BJ (cell line): Measurements from ENCODE around the gene DIP2C. TPM values are rescaled to one million over a fixed set of nuclear protein-coding genes. Genes with fewer than 3 reads are reported as not detected.

Source experiments
- CTCF ChIA-PET: fragments of 350-600 bp; formaldehyde crosslinking; extraction: SDS; loops from one replicate; lab custom pipeline; 2021; ENCODE audit warnings: antibody characterized with exemption, inconsistent platforms; lab: Yijun Ruan, JAX
- POLR2A ChIA-PET: fragments of 300-600 bp; sonication (Branson Sonifier 250); formaldehyde crosslinking; extraction: SDS; loops from one replicate; lab custom pipeline; 2021; ENCODE audit warnings: antibody characterized with exemption; lab: Charles Lee
- DNase-seq: peaks from one replicate; pipeline ENCODE4 v3.0.0-alpha.2; 2011; ENCODE audit warnings: low read depth
- H3K27me3 ChIP-seq: 2 replicates; pipeline ENCODE4 v1.6.0; 2011; ENCODE audit warnings: low read length; ENCODE audit not compliant: control insufficient read depth, insufficient read depth
- H3K36me3 ChIP-seq: 2 replicates; pipeline ENCODE4 v1.5.1; 2011; ENCODE audit warnings: low read length; ENCODE audit not compliant: control insufficient read depth, insufficient read depth
- H3K4me3 ChIP-seq: 2 replicates; pipeline ENCODE4 v1.5.1; 2011; ENCODE audit warnings: low read depth, mild to moderate bottlenecking, control low read depth, low read length
- polyA plus RNA-seq: library from polyadenylated mRNA; depleted of rRNA; stranded (reverse); fragments of >200 nt; gene quantifications from 2 replicates; pipeline ENCODE4 v1.2.3, GENCODE V29; 2011
- TF ChIP-seq, protein P1 (sequence below): IDR thresholded peaks from 2 replicates; pipeline ENCODE4 v1.5.1; 2011; ENCODE audit warnings: low read depth, mild to moderate bottlenecking, control low read depth, inconsistent platforms, low read length, moderate library complexity; ENCODE audit not compliant: insufficient read depth

DIP2C gene
- polyA plus RNA-seq, 1 experiment, result 9.3 TPM

DNA sequence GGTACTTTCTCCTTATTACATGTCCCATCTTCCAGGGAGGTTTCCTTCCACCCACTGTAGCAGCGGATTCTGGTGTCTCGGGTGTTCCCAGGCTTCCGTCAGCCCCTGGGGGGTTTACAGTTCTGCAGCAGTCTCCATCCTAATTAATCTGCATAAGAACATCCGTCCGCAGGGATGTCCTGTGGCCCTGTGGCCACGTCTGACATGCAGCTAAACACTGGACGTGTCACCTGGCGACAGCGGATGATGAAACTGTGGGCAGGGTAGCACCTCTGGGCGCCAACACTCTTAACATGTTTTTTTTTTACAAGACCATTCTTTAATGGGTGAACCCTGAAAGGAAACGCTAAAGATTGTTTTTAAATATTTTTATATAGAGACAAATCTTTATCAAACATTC, 58.2 kb downstream of the DIP2C start:
- no peak overlapping the region for H3K4me3 ChIP-seq
- H3K36me3 ChIP-seq, result peaks cover 2% of the 10 kb centered on the region
- POLR2A ChIA-PET, result no interaction called here
- TF ChIP-seq, protein P1, sequence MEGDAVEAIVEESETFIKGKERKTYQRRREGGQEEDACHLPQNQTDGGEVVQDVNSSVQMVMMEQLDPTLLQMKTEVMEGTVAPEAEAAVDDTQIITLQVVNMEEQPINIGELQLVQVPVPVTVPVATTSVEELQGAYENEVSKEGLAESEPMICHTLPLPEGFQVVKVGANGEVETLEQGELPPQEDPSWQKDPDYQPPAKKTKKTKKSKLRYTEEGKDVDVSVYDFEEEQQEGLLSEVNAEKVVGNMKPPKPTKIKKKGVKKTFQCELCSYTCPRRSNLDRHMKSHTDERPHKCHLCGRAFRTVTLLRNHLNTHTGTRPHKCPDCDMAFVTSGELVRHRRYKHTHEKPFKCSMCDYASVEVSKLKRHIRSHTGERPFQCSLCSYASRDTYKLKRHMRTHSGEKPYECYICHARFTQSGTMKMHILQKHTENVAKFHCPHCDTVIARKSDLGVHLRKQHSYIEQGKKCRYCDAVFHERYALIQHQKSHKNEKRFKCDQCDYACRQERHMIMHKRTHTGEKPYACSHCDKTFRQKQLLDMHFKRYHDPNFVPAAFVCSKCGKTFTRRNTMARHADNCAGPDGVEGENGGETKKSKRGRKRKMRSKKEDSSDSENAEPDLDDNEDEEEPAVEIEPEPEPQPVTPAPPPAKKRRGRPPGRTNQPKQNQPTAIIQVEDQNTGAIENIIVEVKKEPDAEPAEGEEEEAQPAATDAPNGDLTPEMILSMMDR, result no peak
- H3K27me3 ChIP-seq, result no peaks in the 10 kb centered on the region
- no peak for DNase-seq
- CTCF ChIA-PET, result no interaction called here

DNA sequence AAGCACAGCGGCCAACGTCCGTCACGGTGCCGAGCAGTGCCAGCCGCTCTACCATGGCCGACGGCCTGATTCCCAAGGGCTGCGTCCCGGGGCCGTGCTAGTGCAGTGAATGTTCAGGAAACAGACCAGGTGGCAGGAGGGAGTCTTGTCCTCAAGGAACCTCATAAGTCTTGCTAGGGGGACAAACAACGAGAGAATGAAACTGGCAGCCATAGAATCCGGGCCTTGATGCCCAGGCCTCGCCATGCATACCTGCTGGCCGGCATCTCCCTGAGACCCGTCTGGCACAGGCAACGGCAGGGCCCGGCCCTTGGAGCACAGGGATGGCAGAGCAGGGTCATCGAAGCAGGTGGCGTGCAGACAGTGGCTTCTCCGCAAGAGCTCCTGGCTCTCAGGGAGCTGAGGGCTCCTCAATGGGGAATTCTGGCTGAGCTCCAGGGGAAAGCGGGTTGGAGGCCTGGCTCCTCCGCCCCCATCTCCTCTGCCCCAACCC, 58.8 kb downstream of the DIP2C start:
- no peak for DNase-seq
- Histone ChIP-seq H3K27me3 (no peaks in the 10 kb centered on the region), H3K36me3 (peaks cover 2% of the 10 kb centered on the region), H3K4me3 (no peak overlapping the region)
- POLR2A ChIA-PET, result no interaction called here
- TF ChIP-seq, protein P1, result no peak
- CTCF ChIA-PET, result no interaction called here

GRCh38 chr10:629186-629998, 60.1 kb downstream of the DIP2C start:
- no peak for DNase-seq
- Histone ChIP-seq H3K27me3 (no peaks in the 10 kb centered on the region), H3K36me3 (peaks cover 2% of the 10 kb centered on the region), H3K4me3 (no peak overlapping the region)
- ChIA-PET CTCF (no interaction called here), POLR2A (no interaction called here)
- TF ChIP-seq, protein P1, result no peak

DNA sequence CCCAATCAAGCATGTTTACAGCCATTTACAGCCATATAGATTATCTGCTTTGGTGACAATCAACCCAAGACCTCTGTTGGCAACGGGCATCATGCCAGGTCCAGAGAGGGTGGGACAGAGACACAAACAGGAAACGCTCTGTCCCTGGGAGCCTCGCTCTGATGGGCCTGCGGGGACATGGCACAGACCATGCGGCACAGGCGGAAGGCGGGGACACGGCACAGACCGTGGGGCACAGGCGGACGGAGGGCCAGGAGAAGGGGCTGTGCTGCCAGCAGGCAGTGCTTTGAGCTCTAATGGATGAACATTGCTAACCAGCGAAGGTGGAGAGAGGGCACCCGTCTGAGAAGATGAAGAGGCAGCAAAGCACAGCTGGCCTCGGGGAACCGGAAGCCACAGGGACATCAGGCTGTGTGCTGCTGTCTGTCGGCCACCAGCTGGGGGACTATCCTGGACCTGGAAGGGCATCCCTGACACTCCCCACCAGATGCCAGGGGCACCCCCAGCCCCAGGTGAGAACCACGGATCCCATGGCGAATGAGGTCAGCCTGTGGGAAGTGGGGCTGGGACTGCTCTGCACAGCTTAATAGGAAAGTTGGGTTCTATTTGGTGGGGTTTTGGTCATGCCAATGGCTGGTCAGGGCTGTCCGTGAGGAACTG, 61.0 kb downstream of the DIP2C start:
- H3K36me3 ChIP-seq, result peaks cover 2% of the 10 kb centered on the region
- no peaks in the 10 kb centered on the region for H3K27me3 ChIP-seq
- no peak for DNase-seq
- ChIA-PET POLR2A (no interaction called here), CTCF (no interaction called here)
- TF ChIP-seq, protein P1, result no peak
- no peak overlapping the region for H3K4me3 ChIP-seq
